Suprapubic skin (tissue), 3 donors: ENCODE data around the gene MYH7B.
A peak's percentile ranks its signal among the peaks of the same experiment; 100 is the strongest.

ENCODE experiments used
- POLR2A ChIP-seq, 2 donors: fragments of 450-650 bp; IDR thresholded peaks; one replicate each; pipeline ENCODE4 v1.6.1; 2017; ENCODE audit warnings: antibody characterized with exemption in 2 of 2, mild to moderate bottlenecking in 2 of 2, moderate library complexity in 2 of 2
- TF ChIP-seq, protein P1 (sequence below), 2 donors: fragments of 200-600 bp in 1 of 2; fragments of 450-650 bp in 1 of 2; sonication (generic) in 1 of 2; IDR thresholded peaks; one replicate each; pipeline ENCODE4 v1.5.1; 2016 to 2019; ENCODE audit warnings: antibody characterized with exemption in 2 of 2, mild to moderate bottlenecking in 1 of 2, moderate library complexity in 1 of 2

DNA sequence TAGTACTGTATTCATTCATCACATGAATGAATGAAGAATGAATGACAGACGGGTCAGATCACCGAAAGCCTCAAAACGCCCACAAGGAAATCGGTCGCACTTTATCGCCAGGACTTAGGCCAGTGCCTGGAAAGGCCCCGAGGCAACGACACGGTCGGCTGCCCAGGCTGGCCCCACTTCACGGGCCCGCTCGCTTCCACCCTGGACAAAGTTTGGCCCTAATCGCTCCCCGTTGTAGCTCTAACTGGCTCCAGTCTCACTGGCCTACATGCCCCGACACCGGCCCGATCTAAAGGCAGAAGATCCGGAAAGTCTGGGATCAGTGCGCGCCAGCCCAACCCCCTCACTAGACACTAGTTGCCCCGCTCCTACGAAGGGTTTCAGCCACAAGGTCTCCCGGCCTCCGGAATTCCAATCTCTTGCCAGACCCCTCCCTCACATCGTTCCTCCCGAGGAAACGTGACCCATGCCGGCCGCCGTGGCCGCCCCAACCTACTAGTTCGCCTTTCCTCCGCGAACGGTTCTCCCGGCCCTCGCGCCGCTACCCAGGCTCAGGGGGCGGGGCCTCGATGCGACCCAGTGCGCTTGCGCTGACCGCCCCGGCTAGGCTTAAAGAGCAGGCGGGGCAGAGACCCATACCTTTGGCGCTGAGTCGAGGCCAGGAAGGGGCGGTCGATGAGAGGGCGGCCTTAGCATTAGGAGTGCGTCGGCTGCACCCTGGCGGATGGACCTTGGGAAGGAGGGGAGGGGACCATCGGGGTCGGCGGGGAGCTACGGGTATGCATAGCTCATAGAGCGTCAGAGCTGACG is at the start of gene MYH7B, which contains the start of gene GSS:
- TF ChIP-seq, protein P1, sequence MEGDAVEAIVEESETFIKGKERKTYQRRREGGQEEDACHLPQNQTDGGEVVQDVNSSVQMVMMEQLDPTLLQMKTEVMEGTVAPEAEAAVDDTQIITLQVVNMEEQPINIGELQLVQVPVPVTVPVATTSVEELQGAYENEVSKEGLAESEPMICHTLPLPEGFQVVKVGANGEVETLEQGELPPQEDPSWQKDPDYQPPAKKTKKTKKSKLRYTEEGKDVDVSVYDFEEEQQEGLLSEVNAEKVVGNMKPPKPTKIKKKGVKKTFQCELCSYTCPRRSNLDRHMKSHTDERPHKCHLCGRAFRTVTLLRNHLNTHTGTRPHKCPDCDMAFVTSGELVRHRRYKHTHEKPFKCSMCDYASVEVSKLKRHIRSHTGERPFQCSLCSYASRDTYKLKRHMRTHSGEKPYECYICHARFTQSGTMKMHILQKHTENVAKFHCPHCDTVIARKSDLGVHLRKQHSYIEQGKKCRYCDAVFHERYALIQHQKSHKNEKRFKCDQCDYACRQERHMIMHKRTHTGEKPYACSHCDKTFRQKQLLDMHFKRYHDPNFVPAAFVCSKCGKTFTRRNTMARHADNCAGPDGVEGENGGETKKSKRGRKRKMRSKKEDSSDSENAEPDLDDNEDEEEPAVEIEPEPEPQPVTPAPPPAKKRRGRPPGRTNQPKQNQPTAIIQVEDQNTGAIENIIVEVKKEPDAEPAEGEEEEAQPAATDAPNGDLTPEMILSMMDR (IDR thresholded peaks at IDR 0.05), result peak; percentile 22 to 40
- peak in 1 of 2 donors; percentile 67 for TF ChIP-seq POLR2A (IDR thresholded peaks at IDR 0.05)
